KMS-11 (cell line): Measurements from ENCODE around the gene IER3IP1.
A peak's percentile ranks its signal among the peaks of the same experiment; 100 is the strongest.
"Not testable (repeated sequence)": the region's sequence is repeated elsewhere in the genome, so short reads cannot be mapped to it uniquely, and the experiment has no call there.

ENCODE experiments used
- H2AFZ ChIP-seq: fragments of 200-600 bp; sonication (generic); 2 replicates; pipeline ENCODE4 v1.6.1; 2016; ENCODE audit warnings: antibody characterized with exemption, mixed run types, low read depth
- H3K27ac ChIP-seq: fragments of 200-600 bp; sonication (generic); 2 replicates; pipeline ENCODE4 v1.6.1; 2016; ENCODE audit warnings: mild to moderate bottlenecking, mixed run types
- H3K27me3 ChIP-seq: fragments of 200-600 bp; sonication (generic); 2 replicates; pipeline ENCODE4 v1.6.1; 2017; ENCODE audit warnings: mild to moderate bottlenecking, low read depth, mixed run types, moderate library complexity; ENCODE audit not compliant: insufficient read depth
- H3K36me3 ChIP-seq: fragments of 200-600 bp; sonication (generic); 2 replicates; pipeline ENCODE4 v1.6.1; 2017; ENCODE audit warnings: mild to moderate bottlenecking, mixed run types; ENCODE audit not compliant: insufficient read depth
- H3K4me1 ChIP-seq: fragments of 200-600 bp; sonication (generic); 2 replicates; pipeline ENCODE4 v1.6.1; 2016; ENCODE audit warnings: mild to moderate bottlenecking, low read depth, mixed run types; ENCODE audit not compliant: poor library complexity, severe bottlenecking
- H3K4me2 ChIP-seq: fragments of 200-600 bp; sonication (generic); 2 replicates; pipeline ENCODE4 v1.7.0; 2016; ENCODE audit warnings: mild to moderate bottlenecking, mixed run types
- H3K4me3 ChIP-seq: fragments of 200-600 bp; sonication (generic); IDR thresholded peaks from 2 replicates; pipeline ENCODE4 v1.6.1; 2017; ENCODE audit warnings: low read depth, low read length, mixed read lengths; ENCODE audit not compliant: insufficient read depth
- H3K79me2 ChIP-seq: fragments of 200-600 bp; sonication (generic); 2 replicates; pipeline ENCODE4 v1.6.1; 2016; ENCODE audit warnings: low read depth, mixed run types; ENCODE audit not compliant: insufficient read depth
- H3K9ac ChIP-seq: fragments of 200-600 bp; sonication (generic); 2 replicates; pipeline ENCODE4 v1.6.1; 2016; ENCODE audit warnings: mild to moderate bottlenecking, mixed run types
- H4K20me1 ChIP-seq: fragments of 200-600 bp; sonication (generic); 2 replicates; pipeline ENCODE4 v1.6.1; 2016; ENCODE audit warnings: mild to moderate bottlenecking, mixed run types; ENCODE audit not compliant: insufficient read depth
- TF ChIP-seq, protein P1 (sequence below): fragments of 200-600 bp; sonication (generic); conservative IDR thresholded peaks from 2 replicates; pipeline ENCODE4 v1.6.1; 2017; ENCODE audit warnings: low read depth, mild to moderate bottlenecking, antibody characterized with exemption, low read length, moderate library complexity, mixed read lengths

Gene IER3IP1

GRCh38 chr18:47184419-47185050, 8.4 kb upstream of the IER3IP1 start:
- Histone ChIP-seq H3K27ac (no peak overlapping the region), H3K36me3 (no peaks in the 10 kb centered on the region), H3K27me3 (no peaks in the 10 kb centered on the region), H3K4me1 (no peaks in the 10 kb centered on the region), H3K79me2 (no peaks in the 10 kb centered on the region), H2AFZ (no peak overlapping the region), H3K4me3 (no peak overlapping the region), H4K20me1 (no peaks in the 10 kb centered on the region), H3K9ac (no peak overlapping the region), H3K4me2 (no peak overlapping the region)
- TF ChIP-seq, protein P1, sequence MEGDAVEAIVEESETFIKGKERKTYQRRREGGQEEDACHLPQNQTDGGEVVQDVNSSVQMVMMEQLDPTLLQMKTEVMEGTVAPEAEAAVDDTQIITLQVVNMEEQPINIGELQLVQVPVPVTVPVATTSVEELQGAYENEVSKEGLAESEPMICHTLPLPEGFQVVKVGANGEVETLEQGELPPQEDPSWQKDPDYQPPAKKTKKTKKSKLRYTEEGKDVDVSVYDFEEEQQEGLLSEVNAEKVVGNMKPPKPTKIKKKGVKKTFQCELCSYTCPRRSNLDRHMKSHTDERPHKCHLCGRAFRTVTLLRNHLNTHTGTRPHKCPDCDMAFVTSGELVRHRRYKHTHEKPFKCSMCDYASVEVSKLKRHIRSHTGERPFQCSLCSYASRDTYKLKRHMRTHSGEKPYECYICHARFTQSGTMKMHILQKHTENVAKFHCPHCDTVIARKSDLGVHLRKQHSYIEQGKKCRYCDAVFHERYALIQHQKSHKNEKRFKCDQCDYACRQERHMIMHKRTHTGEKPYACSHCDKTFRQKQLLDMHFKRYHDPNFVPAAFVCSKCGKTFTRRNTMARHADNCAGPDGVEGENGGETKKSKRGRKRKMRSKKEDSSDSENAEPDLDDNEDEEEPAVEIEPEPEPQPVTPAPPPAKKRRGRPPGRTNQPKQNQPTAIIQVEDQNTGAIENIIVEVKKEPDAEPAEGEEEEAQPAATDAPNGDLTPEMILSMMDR, result no peak

DNA sequence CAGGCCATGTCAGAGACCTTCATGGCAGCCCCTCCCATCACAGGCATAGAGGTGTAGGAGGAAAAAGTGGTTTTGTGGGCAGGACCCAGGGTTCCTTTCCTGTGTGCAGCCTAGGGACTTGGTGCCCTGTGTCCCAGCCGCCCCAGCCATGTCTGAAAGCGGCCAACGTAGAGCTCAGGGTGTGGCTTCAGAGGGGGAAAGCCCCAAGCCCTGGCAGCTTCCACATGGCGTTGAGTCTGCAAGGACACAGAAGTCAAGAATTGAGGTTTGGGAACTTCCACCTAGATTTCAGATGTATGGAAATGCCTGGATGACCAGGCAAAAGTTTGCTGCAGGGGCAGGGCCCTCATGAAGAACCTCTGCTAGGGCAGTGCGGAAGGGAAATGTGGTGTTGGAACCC, 6.0 kb upstream of the IER3IP1 start:
- not testable (repeated sequence) for H3K79me2 ChIP-seq, H3K27ac ChIP-seq, H3K9ac ChIP-seq, H3K36me3 ChIP-seq, H3K4me1 ChIP-seq, H3K27me3 ChIP-seq, H4K20me1 ChIP-seq, H3K4me2 ChIP-seq, H2AFZ ChIP-seq, H3K4me3 ChIP-seq

- TF ChIP-seq, protein P1, result no peak
- no peak overlapping the region for H3K4me2 ChIP-seq
- H3K4me1 ChIP-seq, result no peaks in the 10 kb centered on the region
- peaks cover 3% of the 10 kb centered on the region; the same call in 1 of the 2 replicates for H3K79me2 ChIP-seq
- no peaks in the 10 kb centered on the region for H3K36me3 ChIP-seq
- no peak overlapping the region for H2AFZ ChIP-seq
- H3K9ac ChIP-seq, result no peak overlapping the region
- no peaks in the 10 kb centered on the region for H4K20me1 ChIP-seq
- no peak overlapping the region for H3K4me3 ChIP-seq
- no peak overlapping the region for H3K27ac ChIP-seq
- H3K27me3 ChIP-seq, result no peaks in the 10 kb centered on the region
These were observed 4.6 kb upstream of the IER3IP1 start for GRCh38 chr18:47180765-47181164.

DNA sequence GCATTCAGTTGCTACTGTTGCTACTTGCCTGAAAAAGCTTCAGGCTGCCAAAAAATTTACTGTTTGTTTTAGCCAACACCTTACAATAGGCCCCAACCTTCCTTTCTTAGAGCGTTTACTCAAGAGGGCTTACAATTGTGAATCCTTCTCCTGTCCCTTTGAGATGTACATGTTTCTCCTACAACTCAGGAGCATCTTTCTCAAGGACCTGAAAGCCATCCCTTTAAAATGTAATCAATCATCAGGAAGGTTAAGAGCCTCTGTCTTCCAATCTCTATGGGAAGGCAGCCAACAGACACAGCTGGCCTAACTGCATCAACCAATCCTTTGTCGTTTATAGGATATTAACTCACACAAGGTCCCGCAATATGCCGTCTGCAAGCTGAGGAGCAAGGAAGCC, 3.4 kb upstream of the IER3IP1 start:
- Histone ChIP-seq H3K4me3 (no peak overlapping the region), H3K36me3 (no peaks in the 10 kb centered on the region)

GRCh38 chr18:47175283-47175897, 774 bp downstream of the IER3IP1 start:
- no peaks in the 10 kb centered on the region for H3K27me3 ChIP-seq
- no peak overlapping the region for H3K27ac ChIP-seq
- no peaks in the 10 kb centered on the region for H4K20me1 ChIP-seq
- peak overlapping the region; percentile 93 for H3K4me2 ChIP-seq
- TF ChIP-seq, protein P1, result no peak
- no peak overlapping the region for H3K4me3 ChIP-seq
- peaks cover 32% of the 10 kb centered on the region for H3K4me1 ChIP-seq
- peak overlapping the region; percentile 94 for H2AFZ ChIP-seq
- H3K79me2 ChIP-seq, result peaks cover 46% of the 10 kb centered on the region
- H3K9ac ChIP-seq, result peak overlapping the region; percentile 77
- H3K36me3 ChIP-seq, result no peaks in the 10 kb centered on the region

More for the DNA sequence above, 3.4 kb upstream of the IER3IP1 start:
- H3K79me2 ChIP-seq, result peaks cover 15% of the 10 kb centered on the region
- no peak overlapping the region for H3K4me2 ChIP-seq
- H2AFZ ChIP-seq, result no peak overlapping the region
- peaks cover 6% of the 10 kb centered on the region for H3K4me1 ChIP-seq
- H3K27me3 ChIP-seq, result no peaks in the 10 kb centered on the region
- TF ChIP-seq, protein P1, result no peak
- no peak overlapping the region for H3K27ac ChIP-seq
- H4K20me1 ChIP-seq, result no peaks in the 10 kb centered on the region
- H3K9ac ChIP-seq, result no peak overlapping the region
